ENCODE results near the gene PTPN1. TPM values are rescaled to one million over a fixed set of nuclear protein-coding genes. Genes with fewer than 3 reads are reported as not detected.

PTPN1 gene
- total RNA-seq, 1 experiment from 2014 or later, result 30.8 TPM

GRCh38 chr20:50584687-50585086, 74.5 kb downstream of the PTPN1 start:
- Histone ChIP-seq H2BK20ac (ENCODE audit: low read depth, low read length, poor library complexity, severe bottlenecking) (no peak overlapping the region), H4K91ac (ENCODE audit: insufficient read length, low read depth, low read length) (no peak overlapping the region), H3K23ac (ENCODE audit: insufficient read length, low read depth, low read length) (no peak overlapping the region), H3K4ac (ENCODE audit: low read depth, low read length) (no peak overlapping the region), H2AK5ac (ENCODE audit: insufficient read length, low read length) (no peak overlapping the region), H3K27ac (ENCODE audit: insufficient read length, low read depth, low read length) (no peak overlapping the region), H3K56ac (ENCODE audit: insufficient read length, low read depth, low read length) (no peak overlapping the region), H3K14ac (ENCODE audit: insufficient read depth, low read length) (no peak overlapping the region), H3K79me2 (ENCODE audit: insufficient read depth, low read length) (no peaks in the 10 kb centered on the region), H2BK120ac (ENCODE audit: low read depth, low read length, poor library complexity, severe bottlenecking) (no peak overlapping the region), H2BK15ac (ENCODE audit: low read depth, low read length) (no peak overlapping the region), H3K4me1 (ENCODE audit: insufficient read depth, low read length) (no peaks in the 10 kb centered on the region), H2BK5ac (ENCODE audit: insufficient read length, low read length) (no peak overlapping the region), H3K9me3 (ENCODE audit: control insufficient read depth, low read depth, low read length) (no peaks in the 10 kb centered on the region), H2BK12ac (ENCODE audit: insufficient read length, low read depth, low read length) (no peak overlapping the region), H3K27me3 (ENCODE audit: insufficient read depth, low read length) (no peaks in the 10 kb centered on the region), H2AFZ (ENCODE audit: low read length) (no peak overlapping the region), H3K23me2 (ENCODE audit: insufficient read length, low read depth, low read length, poor library complexity, severe bottlenecking) (no peaks in the 10 kb centered on the region), H3T11ph (ENCODE audit: low read length) (no peak overlapping the region), H4K5ac (ENCODE audit: insufficient read length, low read depth, low read length) (no peak overlapping the region), H3K4me2 (ENCODE audit: insufficient read depth, insufficient read length, low read length) (no peak overlapping the region), H3K9ac (ENCODE audit: extremely low read depth, insufficient read length, low read length) (no peak overlapping the region), H4K8ac (replicated peaks; ENCODE audit: insufficient read length, low read depth, low read length) (no peak overlapping the region), H3K79me1 (ENCODE audit: insufficient read depth, low read depth, low read length, poor library complexity, severe bottlenecking) (no peaks in the 10 kb centered on the region), H4K20me1 (ENCODE audit: control insufficient read depth, insufficient read depth, insufficient read length) (no peaks in the 10 kb centered on the region), H3K18ac (ENCODE audit: insufficient read length, low read depth, low read length) (no peak overlapping the region)
- TF ChIP-seq, protein P1, sequence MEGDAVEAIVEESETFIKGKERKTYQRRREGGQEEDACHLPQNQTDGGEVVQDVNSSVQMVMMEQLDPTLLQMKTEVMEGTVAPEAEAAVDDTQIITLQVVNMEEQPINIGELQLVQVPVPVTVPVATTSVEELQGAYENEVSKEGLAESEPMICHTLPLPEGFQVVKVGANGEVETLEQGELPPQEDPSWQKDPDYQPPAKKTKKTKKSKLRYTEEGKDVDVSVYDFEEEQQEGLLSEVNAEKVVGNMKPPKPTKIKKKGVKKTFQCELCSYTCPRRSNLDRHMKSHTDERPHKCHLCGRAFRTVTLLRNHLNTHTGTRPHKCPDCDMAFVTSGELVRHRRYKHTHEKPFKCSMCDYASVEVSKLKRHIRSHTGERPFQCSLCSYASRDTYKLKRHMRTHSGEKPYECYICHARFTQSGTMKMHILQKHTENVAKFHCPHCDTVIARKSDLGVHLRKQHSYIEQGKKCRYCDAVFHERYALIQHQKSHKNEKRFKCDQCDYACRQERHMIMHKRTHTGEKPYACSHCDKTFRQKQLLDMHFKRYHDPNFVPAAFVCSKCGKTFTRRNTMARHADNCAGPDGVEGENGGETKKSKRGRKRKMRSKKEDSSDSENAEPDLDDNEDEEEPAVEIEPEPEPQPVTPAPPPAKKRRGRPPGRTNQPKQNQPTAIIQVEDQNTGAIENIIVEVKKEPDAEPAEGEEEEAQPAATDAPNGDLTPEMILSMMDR (conservative IDR thresholded peaks at IDR 0.05), result no peak
- Mint-ChIP-seq H3K9me3 (peaks cover 0 to 3% of the 10 kb centered on the region in 2 experiments; a peak in 1 of 5 replicates), H3K36me3 (ENCODE audit: insufficient read depth in 1 of 3, low read depth in 3 of 3) (peaks cover 11 to 49% (median 37%) of the 10 kb centered on the region in 3 experiments; a peak in 6 of 7 replicates), H3K27ac (no peak overlapping the region), H3K4me1 (no peaks in the 10 kb centered on the region), H3K27me3 (ENCODE audit: low read depth) (no peaks in the 10 kb centered on the region), H3K4me3 (no peak overlapping the region)
- DNase-seq, result no peak
- WGBS (ENCODE audit: extremely low coverage, insufficient read length, low lambda C conversion rate), result no CpG with 5 or more reads among the region's 2 CpGs
